C1 segment of cervical spinal cord (tissue), 14 donors: ENCODE data around the gene POLG2.
"Not testable (repeated sequence)": the region's sequence is repeated elsewhere in the genome, so short reads cannot be mapped to it uniquely, and the experiment has no call there.

Source experiments
- DNase-seq, 14 donors: peaks; one replicate each; lab custom pipeline; 2025; lab: John Stamatoyannopoulos, UW

Gene POLG2

DNA sequence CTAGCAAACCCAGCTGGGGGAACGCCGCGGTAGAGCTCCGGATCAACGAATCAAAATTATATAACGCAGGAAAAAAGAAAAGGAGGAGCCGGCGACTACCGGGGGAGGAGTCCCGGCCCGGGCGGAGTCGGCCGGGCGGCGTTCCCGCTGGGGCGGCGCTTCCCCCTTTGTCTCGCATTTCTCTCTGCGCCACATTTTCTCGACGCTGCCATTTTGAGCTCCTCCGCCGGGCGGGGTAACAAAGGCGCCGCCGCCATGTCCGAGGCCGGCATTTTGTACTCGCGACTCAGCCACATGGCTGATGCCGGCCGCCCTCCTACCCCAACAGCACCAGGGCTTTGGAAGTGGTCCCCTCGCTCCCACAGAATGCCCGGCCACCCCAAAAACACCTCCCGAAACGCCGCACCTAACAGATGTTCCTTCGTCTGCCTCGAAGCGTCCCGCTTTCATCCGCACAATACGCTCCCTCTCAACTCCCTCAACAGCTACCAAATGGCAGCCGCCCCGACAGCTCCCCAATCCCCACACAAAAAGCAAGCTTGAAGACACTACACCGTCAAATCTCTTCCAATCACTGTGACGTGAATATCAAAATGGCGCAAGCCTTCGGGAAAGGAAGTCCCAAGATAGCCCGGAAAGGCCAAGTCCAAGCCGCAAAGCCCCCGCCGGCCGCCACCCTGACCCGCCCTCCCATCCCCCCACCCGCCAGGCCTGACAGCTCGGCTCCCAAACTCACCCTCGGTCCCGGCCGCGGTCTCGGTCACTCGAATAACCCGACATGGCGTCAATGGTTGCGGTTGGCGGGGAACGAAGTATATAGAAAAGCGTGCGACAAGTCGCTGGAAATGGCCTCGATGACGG lies 8.7 kb upstream of the POLG2 start:
- peak; percentile 15 to 86 (median 78) for DNase-seq

DNA sequence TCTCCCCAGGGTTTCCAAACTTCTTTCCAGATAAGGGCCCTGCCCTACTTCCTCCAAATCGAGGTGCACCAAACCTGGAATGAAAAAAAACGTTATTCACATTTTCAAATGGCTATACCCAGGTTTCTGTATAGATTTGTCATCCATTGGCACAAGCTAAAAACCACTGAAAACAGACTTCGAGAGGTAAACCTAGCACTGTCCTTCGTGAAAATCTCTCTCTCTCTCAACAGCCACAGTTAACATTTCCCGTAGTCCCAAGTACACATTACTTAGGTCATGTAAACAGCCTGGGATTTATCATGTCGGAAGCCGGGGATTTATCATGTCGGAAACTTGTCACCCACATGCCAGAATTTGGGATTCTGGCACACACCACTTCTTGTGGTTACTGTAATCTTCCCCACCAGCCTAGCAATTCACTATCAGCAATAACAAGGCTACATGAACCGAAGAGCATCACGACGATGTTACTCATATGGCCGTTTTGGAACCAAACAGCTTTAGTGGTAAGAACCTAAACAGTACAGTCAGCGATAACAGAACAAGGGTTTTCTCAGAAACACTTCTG lies 8.0 kb upstream of the POLG2 start:
- no peak for DNase-seq

- no peak for DNase-seq
Observed at GRCh38 chr17:64503821-64504768, 7.2 kb upstream of the POLG2 start.

- DNase-seq = no peak
Observed at GRCh38 chr17:64503341-64503740, 6.5 kb upstream of the POLG2 start.

- no peak for DNase-seq
Observed at GRCh38 chr17:64502809-64503208, 6.0 kb upstream of the POLG2 start.

DNA sequence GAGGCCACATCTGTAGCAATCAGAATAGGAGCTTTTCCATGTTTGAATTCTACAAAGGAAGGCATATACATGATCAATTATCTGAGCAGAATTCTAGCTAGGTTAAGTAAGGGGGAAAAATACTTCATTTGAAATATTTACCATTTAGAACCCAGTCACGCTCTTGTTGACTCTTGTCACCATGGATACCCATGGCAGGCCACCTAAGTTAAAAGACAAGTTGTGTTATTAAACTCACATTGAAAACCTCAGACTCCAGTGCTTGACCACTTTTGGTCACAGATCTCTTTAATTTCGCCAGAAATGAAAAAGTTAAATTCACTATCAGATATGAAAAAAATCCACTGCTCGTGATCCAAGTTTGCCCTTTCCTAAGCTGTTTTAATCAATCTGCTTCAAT lies 5.2 kb upstream of the POLG2 start:
- DNase-seq = no peak

DNA sequence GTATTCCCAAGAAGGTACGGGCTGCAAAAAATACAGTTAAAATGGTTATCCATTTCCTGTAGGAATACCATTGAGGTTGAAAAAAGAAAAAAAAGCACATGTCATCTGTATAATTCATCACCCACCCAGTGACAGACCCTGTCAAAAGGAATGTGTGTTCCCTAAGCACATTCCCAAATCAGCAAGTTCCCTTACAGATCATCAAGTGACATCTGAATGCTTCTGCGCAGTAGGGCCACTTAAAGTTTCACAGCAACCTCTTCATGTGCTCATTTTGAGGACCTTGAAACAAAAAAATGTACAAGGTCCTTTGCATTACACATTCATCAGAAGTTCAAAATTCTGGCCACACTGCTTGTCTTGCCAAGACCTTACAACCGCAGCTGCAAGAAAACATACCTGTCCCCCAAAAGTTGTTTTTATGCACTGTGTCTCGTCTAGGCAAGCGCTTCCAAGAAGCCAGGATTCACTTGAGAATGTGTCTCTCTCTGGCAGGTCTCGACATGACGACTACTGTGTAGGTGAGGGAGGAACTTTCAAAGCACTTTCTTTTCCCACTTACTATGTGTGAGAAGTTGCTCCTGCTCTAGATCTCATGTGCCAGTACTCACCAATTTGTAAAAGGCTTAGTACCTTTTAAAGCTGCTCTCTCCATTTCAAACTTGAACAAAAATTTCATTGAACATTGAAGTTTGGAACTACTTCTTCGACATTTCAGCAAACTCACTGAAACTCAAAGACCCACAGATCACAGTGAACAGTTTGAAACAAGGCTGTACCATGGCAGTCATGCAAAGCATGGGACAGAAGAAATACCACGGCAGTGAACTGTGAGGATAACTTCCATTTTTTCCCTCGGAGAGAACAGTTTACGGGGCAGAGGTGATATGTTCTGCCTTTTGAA lies 4.3 kb upstream of the POLG2 start:
- DNase-seq = no peak

DNA sequence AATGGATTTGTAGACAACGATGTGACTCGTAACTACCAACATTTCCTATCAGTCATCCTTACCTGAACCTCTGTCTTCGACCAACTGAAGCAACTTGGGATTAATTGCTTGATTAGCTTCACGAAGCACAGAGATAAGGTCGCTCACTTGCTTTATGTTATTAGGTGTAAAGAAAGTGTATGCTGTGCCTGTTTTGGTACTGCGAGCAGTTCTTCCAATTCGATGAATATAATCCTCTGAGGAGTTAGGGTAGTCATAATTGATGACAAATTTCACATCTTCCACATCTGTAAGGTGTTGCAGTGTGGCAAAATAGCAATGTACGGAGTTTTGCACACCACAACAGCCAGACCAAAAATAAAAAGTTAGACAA lies 3.6 kb upstream of the POLG2 start:
- no peak for DNase-seq

DNA sequence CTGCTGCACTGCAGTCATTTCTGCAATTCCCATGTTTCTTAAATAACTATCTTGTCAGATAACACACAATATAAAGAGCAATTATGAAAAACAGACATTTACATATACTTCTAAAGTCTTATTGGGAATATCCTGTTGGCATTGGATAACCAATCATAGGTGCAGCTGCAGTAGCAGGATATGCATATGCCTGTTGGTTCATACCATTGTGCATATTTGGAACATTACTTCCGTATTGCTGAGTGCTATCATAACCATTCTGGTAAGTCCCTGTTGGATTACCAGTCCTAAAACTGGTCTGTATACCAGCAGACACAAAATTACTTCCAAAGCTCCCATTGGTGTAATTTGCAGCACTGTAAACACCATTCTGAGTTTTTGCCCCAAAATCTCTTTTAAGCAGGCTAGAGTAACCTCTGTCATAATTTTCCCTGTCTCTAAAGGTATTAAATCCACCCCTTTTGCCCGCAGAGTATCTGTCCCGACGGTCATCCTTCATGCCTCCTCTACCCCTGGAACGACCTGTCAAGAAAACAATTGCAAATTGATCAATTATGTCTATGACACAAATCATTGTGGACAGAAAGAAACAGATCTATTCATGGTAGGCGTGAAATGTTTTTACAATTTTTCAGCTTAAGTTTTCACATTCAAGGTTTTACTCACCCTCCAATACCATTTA lies 3.1 kb upstream of the POLG2 start:
- no peak for DNase-seq

- no peak for DNase-seq
Observed at GRCh38 chr17:64498308-64499203, 1.7 kb upstream of the POLG2 start.

DNA sequence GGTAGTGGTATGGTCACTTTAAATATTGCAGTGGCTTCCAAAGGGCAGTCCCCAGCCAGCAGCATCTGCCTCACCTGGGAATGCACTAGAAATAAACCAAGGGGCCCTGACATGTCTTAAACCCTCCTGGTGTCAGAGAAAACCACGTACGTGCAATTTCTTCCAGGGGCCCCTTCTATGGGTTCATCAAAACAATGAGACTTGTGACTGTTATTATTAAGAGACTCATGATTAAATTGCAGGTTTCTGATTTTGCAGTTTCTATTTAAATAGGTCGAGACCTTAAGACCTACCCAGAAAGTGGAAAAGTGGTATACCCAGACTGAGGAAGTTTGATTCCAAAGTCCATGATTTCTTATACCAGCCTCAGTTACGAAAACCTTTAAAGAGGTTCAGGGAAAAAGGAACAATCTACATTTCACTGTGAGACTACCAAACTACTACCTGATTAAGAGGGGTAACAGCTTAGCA lies 746 bp upstream of the POLG2 start:
- no peak for DNase-seq

- DNase-seq = no peak
Observed at GRCh38 chr17:64496348-64496785, 487 bp downstream of the POLG2 start.

- not testable (repeated sequence) for DNase-seq
Observed at GRCh38 chr17:64495300-64495699, 1.6 kb downstream of the POLG2 start.

DNA sequence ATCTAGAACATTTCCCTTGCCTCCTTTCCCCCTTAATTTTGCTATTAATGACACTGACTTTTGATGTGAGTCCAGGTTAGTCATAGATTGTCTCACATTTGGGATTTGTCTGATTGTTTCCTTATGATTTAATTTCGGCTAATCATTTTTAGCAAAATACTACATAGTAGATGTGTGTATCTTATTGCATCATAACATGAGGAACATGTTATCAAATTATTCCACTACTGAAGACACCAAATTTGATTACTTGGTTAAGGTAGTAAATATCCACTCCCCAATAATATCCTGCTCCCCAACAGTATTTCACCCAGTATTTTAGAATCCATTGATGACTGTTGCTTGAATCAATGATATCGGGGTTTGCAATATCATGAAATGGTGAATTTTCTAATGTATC lies 2.7 kb downstream of the POLG2 start:
- DNase-seq = no peak

- no peak for DNase-seq
Observed at GRCh38 chr17:64492481-64493109, 4.3 kb downstream of the POLG2 start.

DNA sequence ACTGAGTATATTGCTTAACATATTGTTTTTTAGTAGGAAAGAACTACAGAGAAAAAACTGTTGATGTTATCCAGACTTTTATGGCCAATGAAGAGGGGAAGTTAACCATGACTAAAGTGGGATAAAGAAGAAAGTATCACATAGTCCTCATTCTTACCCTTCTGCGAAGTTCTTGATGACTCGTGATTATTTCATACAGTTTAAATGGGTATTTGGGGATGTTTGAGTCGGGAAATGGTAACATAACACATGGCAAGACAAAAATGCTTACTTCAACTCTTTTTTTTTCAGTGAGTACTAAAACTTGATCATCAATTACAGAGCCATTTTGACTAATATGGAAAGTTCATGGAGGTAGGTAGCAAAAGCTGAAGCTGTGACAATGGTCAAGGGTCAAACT lies 4.9 kb downstream of the POLG2 start:
- no peak for DNase-seq

- no peak for DNase-seq
Observed at GRCh38 chr17:64491034-64491860, 5.6 kb downstream of the POLG2 start.

GRCh38 chr17:64488301-64488700 lies 8.6 kb downstream of the POLG2 start:
- DNase-seq = no peak
